MM.1S (cell line): Measurements from ENCODE around the gene CHN1.

Experiments used
- EZH2 ChIP-seq: fragments of 300-600 bp; sonication (generic); optimal IDR thresholded peaks from 2 replicates; pipeline ENCODE3; 2017; ENCODE audit warnings: low read depth, mild to moderate bottlenecking, antibody characterized with exemption, low read length, mixed read lengths
- TF ChIP-seq, protein P1 (sequence below): fragments of 300-600 bp; sonication (generic); IDR thresholded peaks from 2 replicates; pipeline ENCODE4 v1.5.1; 2016; ENCODE audit warnings: antibody characterized with exemption, low read length, mixed read lengths

DNA sequence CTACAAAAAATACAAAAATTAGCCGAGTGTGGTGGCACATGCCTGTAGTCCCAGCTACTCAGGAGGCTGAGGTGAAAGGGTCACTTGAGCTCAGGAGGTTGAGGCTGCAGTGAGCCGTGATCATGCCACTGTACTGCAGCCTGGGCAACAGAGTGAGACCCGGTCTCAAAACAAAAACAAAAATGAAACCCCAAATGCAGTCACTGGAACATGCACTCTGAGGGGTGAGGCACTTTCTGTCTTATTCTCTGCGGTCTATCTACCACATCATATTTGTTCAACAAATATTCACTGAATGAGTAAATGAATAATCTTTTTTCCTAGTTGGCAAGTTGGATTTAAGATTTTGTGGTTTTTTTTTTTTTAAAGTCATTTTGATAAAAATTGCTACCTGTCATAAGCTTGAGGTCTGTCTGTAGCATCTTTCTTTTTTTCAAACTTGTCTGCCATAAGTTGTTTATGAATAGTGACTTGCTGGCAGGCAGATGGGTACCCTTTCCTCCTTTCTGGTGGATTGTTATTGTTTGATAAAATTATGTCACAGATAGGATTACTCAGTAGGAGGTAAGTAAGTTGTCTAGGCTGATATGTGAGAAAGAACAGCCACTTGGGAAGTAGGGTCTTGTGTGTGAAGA lies 252.7 kb downstream of the CHN1 start:
- no peak for TF ChIP-seq EZH2
- TF ChIP-seq, protein P1, sequence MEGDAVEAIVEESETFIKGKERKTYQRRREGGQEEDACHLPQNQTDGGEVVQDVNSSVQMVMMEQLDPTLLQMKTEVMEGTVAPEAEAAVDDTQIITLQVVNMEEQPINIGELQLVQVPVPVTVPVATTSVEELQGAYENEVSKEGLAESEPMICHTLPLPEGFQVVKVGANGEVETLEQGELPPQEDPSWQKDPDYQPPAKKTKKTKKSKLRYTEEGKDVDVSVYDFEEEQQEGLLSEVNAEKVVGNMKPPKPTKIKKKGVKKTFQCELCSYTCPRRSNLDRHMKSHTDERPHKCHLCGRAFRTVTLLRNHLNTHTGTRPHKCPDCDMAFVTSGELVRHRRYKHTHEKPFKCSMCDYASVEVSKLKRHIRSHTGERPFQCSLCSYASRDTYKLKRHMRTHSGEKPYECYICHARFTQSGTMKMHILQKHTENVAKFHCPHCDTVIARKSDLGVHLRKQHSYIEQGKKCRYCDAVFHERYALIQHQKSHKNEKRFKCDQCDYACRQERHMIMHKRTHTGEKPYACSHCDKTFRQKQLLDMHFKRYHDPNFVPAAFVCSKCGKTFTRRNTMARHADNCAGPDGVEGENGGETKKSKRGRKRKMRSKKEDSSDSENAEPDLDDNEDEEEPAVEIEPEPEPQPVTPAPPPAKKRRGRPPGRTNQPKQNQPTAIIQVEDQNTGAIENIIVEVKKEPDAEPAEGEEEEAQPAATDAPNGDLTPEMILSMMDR, result no peak
